ENCODE measurements around the gene RUSC1. TPM values are rescaled to one million over a fixed set of nuclear protein-coding genes. Genes with fewer than 3 reads are reported as not detected.

RUSC1 gene
- total and polyA plus RNA-seq, 2 donors (not counting 1 experiment from before 2014, with no cell fraction given) = 19.3 to 20.3 TPM

DNA sequence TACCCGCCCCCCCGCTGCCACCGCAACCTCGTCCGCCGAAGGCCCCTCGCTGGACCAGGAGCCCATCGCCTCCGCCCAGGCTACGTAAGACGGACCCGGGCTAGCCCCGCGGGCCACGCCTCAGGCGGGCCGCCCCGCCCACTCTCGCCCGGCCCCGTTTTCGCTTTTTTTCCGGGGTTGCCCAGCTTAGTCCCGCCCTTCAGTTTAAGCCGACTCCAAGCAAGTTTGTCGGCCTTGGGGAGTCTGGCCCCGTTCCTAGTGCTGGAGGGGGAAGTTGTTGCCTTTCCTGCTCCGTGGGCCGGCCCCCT, 3.0 kb downstream of the RUSC1 start:
- Histone ChIP-seq H3K4me2 (replicated peaks; ENCODE audit: low read depth, low read length, poor library complexity, severe bottlenecking) (peak overlapping the region; percentile 99), H4K20me1 (ENCODE audit: control insufficient read depth, insufficient read depth, low read length, poor library complexity, severe bottlenecking) (no peaks in the 10 kb centered on the region), H3K36me3 (replicated peaks in 1 of 2; ENCODE audit: control extremely low read depth in 1 of 2, control insufficient read depth in 1 of 2, extremely low read depth in 1 of 2, insufficient read depth in 2 of 2, low read length in 1 of 2) (no peaks in the 10 kb centered on the region), H3K9ac (ENCODE audit: low read length) (peak overlapping the region; percentile 98), H3K27ac (ENCODE audit: low read length in 2 of 2) (peak overlapping the region; percentile 81 to 85), H3K27me3 (replicated peaks in 1 of 4; ENCODE audit: control extremely low read depth in 1 of 4, control insufficient read depth in 3 of 4, insufficient read depth in 4 of 4, low read length in 3 of 4) (no peaks in the 10 kb centered on the region), H3K4me3 (ENCODE audit: control extremely low read depth in 1 of 5, extremely low read depth in 1 of 5, insufficient read depth in 1 of 5, low read depth in 2 of 5, low read length in 4 of 5) (peak overlapping the region; percentile 64 to 100 (median 97)), H3K9me3 (ENCODE audit: control extremely low read depth in 1 of 3, control insufficient read depth in 2 of 3, insufficient read depth in 1 of 3, low read length in 2 of 3) (peaks cover 0 to 2% (median 0%) of the 10 kb centered on the region in 3 donors), H3K4me1 (ENCODE audit: control insufficient read depth in 2 of 2, insufficient read depth in 2 of 2, low read length in 2 of 2) (peaks cover 17 to 35% of the 10 kb centered on the region in 2 donors), H2AFZ (ENCODE audit: insufficient read depth, low read depth, low read length, poor library complexity, severe bottlenecking) (peak overlapping the region; percentile 98), H3K79me2 (ENCODE audit: control insufficient read depth, insufficient read depth, low read length) (peaks cover 4% of the 10 kb centered on the region)
- Mint-ChIP-seq H3K27ac (peak overlapping the region; percentile 87), H3K4me3 (peak overlapping the region; percentile 92), H3K4me1 (peaks cover 36% of the 10 kb centered on the region), H3K9me3 (ENCODE audit: insufficient read depth) (no peaks in the 10 kb centered on the region), H3K27me3 (no peaks in the 10 kb centered on the region)
- 0% methylated on average over 27 of the region's 29 CpGs for WGBS (ENCODE audit: insufficient coverage)
- intact Hi-C loops (cut with micrococcal nuclease) = loop anchor here (1.0 to 10.0 kb wide), 10 partner anchors 15 to 1181 kb away; partner anchors contain the start of genes ASH1L, CLK2, FDPS and HCN3
- ChIA-PET POLR2A (interaction anchor here (0.7 to 1.5 kb wide), 8 partner anchors 16 to 621 kb away, joined by 3 to 6 read pairs (median 4); partner anchors contain the start of genes CLK2, FDPS, HCN3 and ZBTB7B), CTCF (interaction anchor here (0.6 to 6.5 kb wide), 18 partner anchors 12 to 180 kb away, joined by 3 to 128 read pairs (median 6); partner anchors contain the start of genes CLK2, ENTREP3, FDPS and MTX1)
- DNase-seq (peak; percentile 87), ATAC-seq (ENCODE audit: low read depth) (peak; percentile 63)
- no peak for TF ChIP-seq EZH2 (IDR thresholded peaks at IDR 0.05; ENCODE audit: borderline replicate concordance, insufficient read depth, low read depth, low read length, poor library complexity, severe bottlenecking)
- TF ChIP-seq, protein P1, sequence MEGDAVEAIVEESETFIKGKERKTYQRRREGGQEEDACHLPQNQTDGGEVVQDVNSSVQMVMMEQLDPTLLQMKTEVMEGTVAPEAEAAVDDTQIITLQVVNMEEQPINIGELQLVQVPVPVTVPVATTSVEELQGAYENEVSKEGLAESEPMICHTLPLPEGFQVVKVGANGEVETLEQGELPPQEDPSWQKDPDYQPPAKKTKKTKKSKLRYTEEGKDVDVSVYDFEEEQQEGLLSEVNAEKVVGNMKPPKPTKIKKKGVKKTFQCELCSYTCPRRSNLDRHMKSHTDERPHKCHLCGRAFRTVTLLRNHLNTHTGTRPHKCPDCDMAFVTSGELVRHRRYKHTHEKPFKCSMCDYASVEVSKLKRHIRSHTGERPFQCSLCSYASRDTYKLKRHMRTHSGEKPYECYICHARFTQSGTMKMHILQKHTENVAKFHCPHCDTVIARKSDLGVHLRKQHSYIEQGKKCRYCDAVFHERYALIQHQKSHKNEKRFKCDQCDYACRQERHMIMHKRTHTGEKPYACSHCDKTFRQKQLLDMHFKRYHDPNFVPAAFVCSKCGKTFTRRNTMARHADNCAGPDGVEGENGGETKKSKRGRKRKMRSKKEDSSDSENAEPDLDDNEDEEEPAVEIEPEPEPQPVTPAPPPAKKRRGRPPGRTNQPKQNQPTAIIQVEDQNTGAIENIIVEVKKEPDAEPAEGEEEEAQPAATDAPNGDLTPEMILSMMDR (IDR thresholded peaks at IDR 0.05) = no peak

DNA sequence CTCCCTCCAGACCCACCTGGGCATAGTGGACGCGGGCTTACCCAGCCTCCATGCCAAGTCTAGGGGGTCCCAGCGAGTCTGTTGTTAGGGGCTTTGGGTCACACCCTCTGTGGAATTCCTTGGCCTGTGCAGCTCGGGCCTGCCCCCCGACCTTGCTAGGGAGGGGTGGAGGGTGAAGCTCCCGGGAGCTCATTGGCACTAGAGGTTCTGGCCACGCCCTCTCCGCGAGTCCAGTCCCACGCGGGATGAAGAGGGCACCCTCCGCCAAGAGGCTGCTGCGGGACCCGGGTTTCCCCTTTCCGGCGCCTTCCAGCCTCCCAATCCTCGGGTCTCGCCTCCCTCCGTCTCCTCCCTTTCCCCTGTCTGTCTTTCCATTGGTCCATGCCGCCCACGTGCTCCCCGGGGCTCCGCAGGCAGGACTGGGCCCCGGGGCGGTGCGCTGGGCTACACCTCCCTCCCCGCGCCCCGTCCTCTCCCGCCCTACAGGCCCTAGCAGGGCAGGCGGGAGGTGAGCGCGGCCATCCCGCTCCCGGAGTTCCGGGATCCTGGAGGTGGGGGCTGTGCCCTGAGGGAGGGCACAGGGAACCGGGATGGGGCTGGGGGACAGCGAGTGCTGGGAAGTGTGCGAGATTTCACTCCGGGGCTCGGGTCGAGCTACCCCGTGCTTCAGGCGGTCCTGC, 3.5 kb downstream of the RUSC1 start:
- peak overlapping the region; percentile 87 for H3K27ac Mint-ChIP-seq
- peaks cover 4% of the 10 kb centered on the region for H3K79me2 ChIP-seq (ENCODE audit: control insufficient read depth, insufficient read depth, low read length)
- peak overlapping the region; percentile 98 for H3K9ac ChIP-seq (ENCODE audit: low read length)
- H3K27ac ChIP-seq (ENCODE audit: low read length in 2 of 2) = peak overlapping the region; percentile 81 to 85
- H3K4me3 Mint-ChIP-seq = peak overlapping the region; percentile 92
- peaks cover 0 to 2% (median 0%) of the 10 kb centered on the region in 3 donors for H3K9me3 ChIP-seq (ENCODE audit: control extremely low read depth in 1 of 3, control insufficient read depth in 2 of 3, insufficient read depth in 1 of 3, low read length in 2 of 3)
- WGBS (ENCODE audit: insufficient coverage) = under 1% methylated on average over 40 of the region's 44 CpGs
- H3K27me3 Mint-ChIP-seq = no peaks in the 10 kb centered on the region
- no peaks in the 10 kb centered on the region for H3K9me3 Mint-ChIP-seq (ENCODE audit: insufficient read depth)
- POLR2A ChIA-PET = interaction anchor here (0.5 to 1.5 kb wide), 10 partner anchors 16 to 621 kb away, joined by 3 to 6 read pairs (median 3); partner anchors contain the start of genes CLK2, FDPS, HCN3 and ZBTB7B
- no peaks in the 10 kb centered on the region for H3K36me3 ChIP-seq (replicated peaks in 1 of 2; ENCODE audit: control extremely low read depth in 1 of 2, control insufficient read depth in 1 of 2, extremely low read depth in 1 of 2, insufficient read depth in 2 of 2, low read length in 1 of 2)
- ATAC-seq (ENCODE audit: low read depth) = peak; percentile 74
- H3K4me3 ChIP-seq (ENCODE audit: control extremely low read depth in 1 of 5, extremely low read depth in 1 of 5, insufficient read depth in 1 of 5, low read depth in 2 of 5, low read length in 4 of 5) = peak overlapping the region; percentile 64 to 100 (median 97)
- peaks cover 17 to 35% of the 10 kb centered on the region in 2 donors for H3K4me1 ChIP-seq (ENCODE audit: control insufficient read depth in 2 of 2, insufficient read depth in 2 of 2, low read length in 2 of 2)
- no peaks in the 10 kb centered on the region for H3K27me3 ChIP-seq (replicated peaks in 1 of 4; ENCODE audit: control extremely low read depth in 1 of 4, control insufficient read depth in 3 of 4, insufficient read depth in 4 of 4, low read length in 3 of 4)
- CTCF ChIA-PET = interaction anchor here (0.5 to 6.5 kb wide), 18 partner anchors 12 to 180 kb away, joined by 3 to 128 read pairs (median 6); partner anchors contain the start of genes CLK2, ENTREP3, FDPS and MTX1
- H3K4me1 Mint-ChIP-seq = peaks cover 31% of the 10 kb centered on the region
- intact Hi-C loops (cut with micrococcal nuclease) = loop anchor here (1.0 to 10.0 kb wide), 3 partner anchors 51 to 1181 kb away; partner anchors contain the start of genes CLK2 and MEF2D
- peak overlapping the region; percentile 98 for H2AFZ ChIP-seq (ENCODE audit: insufficient read depth, low read depth, low read length, poor library complexity, severe bottlenecking)
- TF ChIP-seq, protein P1 (IDR thresholded peaks at IDR 0.05) = no peak
- TF ChIP-seq EZH2 (IDR thresholded peaks at IDR 0.05; ENCODE audit: borderline replicate concordance, insufficient read depth, low read depth, low read length, poor library complexity, severe bottlenecking) = no peak
- peak; percentile 89 for DNase-seq
- no peaks in the 10 kb centered on the region for H4K20me1 ChIP-seq (ENCODE audit: control insufficient read depth, insufficient read depth, low read length, poor library complexity, severe bottlenecking)
- peak overlapping the region; percentile 99 for H3K4me2 ChIP-seq (replicated peaks; ENCODE audit: low read depth, low read length, poor library complexity, severe bottlenecking)
